ENCODE data around the gene DAP.

DNA sequence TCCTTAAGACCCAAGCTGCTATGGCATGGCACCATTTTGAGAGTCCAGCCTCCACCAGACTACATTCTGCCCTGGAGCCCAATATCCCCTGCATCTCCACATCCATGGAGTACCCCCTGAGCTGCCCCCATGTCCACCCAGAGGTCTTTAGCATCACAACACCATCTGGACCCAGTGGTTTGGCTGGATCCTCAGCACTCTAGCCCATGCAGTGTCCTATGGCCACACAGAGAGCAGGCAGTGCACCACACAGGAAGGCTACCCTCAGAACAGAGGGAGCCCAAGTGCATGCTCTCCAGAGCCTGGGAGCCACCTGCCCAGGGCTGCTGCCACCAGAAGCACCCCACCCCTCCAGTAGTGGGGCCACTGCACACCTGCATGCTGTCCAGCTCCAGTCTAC is 18.6 kb upstream of the DAP start:
- TF ChIP-seq, protein P1, sequence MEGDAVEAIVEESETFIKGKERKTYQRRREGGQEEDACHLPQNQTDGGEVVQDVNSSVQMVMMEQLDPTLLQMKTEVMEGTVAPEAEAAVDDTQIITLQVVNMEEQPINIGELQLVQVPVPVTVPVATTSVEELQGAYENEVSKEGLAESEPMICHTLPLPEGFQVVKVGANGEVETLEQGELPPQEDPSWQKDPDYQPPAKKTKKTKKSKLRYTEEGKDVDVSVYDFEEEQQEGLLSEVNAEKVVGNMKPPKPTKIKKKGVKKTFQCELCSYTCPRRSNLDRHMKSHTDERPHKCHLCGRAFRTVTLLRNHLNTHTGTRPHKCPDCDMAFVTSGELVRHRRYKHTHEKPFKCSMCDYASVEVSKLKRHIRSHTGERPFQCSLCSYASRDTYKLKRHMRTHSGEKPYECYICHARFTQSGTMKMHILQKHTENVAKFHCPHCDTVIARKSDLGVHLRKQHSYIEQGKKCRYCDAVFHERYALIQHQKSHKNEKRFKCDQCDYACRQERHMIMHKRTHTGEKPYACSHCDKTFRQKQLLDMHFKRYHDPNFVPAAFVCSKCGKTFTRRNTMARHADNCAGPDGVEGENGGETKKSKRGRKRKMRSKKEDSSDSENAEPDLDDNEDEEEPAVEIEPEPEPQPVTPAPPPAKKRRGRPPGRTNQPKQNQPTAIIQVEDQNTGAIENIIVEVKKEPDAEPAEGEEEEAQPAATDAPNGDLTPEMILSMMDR (CRISPR knock-in tag; IDR thresholded peaks at IDR 0.05), result no peak
- TF ChIP-seq PHF8 (CRISPR knock-in tag; IDR thresholded peaks at IDR 0.05) (no peak), SUZ12 (IDR thresholded peaks at IDR 0.05; ENCODE audit: low read depth, low read length) (no peak), NFE2L1 (CRISPR knock-in tag; IDR thresholded peaks at IDR 0.05; ENCODE audit: borderline replicate concordance) (no peak), RAD21 (CRISPR knock-in tag; IDR thresholded peaks at IDR 0.05) (no peak)
- TF ChIP-seq, protein P2, sequence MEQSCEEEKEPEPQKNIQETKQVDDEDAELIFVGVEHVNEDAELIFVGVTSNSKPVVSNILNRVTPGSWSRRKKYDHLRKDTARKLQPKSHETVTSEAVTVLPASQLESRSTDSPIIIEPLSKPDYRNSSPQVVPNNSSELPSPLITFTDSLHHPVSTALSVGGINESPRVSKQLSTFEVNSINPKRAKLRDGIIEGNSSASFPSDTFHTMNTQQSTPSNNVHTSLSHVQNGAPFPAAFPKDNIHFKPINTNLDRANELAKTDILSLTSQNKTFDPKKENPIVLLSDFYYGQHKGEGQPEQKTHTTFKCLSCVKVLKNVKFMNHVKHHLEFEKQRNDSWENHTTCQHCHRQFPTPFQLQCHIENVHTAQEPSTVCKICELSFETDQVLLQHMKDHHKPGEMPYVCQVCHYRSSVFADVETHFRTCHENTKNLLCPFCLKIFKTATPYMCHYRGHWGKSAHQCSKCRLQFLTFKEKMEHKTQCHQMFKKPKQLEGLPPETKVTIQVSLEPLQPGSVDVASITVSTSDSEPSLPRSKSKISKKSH (CRISPR knock-in tag; IDR thresholded peaks at IDR 0.05; ENCODE audit: borderline replicate concordance), result no peak

All from HepG2 (cell line).